MM.1S (cell line): Measurements from ENCODE around the gene KRT28.

ENCODE experiments used
- EZH2 ChIP-seq: fragments of 300-600 bp; sonication (generic); optimal IDR thresholded peaks from 2 replicates; pipeline ENCODE3; 2017; ENCODE audit warnings: low read depth, mild to moderate bottlenecking, antibody characterized with exemption, low read length, mixed read lengths
- TF ChIP-seq, protein P1 (sequence below): fragments of 300-600 bp; sonication (generic); IDR thresholded peaks from 2 replicates; pipeline ENCODE4 v1.5.1; 2016; ENCODE audit warnings: antibody characterized with exemption, low read length, mixed read lengths

DNA sequence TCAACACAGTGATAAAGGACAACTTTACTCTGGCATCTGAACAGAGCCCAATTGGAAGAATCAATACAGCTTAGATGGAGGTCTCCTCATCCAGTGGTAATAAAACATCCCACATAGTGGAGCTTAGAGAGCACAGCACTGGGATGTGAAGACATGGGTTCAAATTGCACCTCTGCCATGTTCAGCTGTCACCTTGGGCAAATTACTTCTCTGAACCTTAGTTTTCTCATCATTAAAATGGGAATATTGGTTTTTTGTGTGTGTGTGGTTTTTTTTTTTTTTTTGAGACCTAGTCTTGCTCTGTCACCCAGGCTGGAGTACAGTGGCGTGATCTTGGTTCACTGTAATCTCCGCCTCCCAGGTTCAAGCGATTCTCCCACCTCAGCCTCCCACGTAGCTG is 36.3 kb upstream of the KRT28 start:
- TF ChIP-seq, protein P1, sequence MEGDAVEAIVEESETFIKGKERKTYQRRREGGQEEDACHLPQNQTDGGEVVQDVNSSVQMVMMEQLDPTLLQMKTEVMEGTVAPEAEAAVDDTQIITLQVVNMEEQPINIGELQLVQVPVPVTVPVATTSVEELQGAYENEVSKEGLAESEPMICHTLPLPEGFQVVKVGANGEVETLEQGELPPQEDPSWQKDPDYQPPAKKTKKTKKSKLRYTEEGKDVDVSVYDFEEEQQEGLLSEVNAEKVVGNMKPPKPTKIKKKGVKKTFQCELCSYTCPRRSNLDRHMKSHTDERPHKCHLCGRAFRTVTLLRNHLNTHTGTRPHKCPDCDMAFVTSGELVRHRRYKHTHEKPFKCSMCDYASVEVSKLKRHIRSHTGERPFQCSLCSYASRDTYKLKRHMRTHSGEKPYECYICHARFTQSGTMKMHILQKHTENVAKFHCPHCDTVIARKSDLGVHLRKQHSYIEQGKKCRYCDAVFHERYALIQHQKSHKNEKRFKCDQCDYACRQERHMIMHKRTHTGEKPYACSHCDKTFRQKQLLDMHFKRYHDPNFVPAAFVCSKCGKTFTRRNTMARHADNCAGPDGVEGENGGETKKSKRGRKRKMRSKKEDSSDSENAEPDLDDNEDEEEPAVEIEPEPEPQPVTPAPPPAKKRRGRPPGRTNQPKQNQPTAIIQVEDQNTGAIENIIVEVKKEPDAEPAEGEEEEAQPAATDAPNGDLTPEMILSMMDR: no peak
- no peak for TF ChIP-seq EZH2
